ENCODE measurements around the gene SDC1. TPM values are rescaled to one million over a fixed set of nuclear protein-coding genes. Genes with fewer than 3 reads are reported as not detected.

Gene SDC1
- total RNA-seq, 1 experiment from 2014 or later, result 22.3 TPM

- H2BK15ac ChIP-seq (ENCODE audit: low read depth, low read length), result no peak overlapping the region
- no peak for DNase-seq
- no peaks in the 10 kb centered on the region; the same call in 1 of the 2 replicates for H3K4me1 ChIP-seq (ENCODE audit: insufficient read depth, low read length)
- H2AFZ ChIP-seq (ENCODE audit: low read length), result no peak overlapping the region
- H3K27me3 Mint-ChIP-seq (ENCODE audit: low read depth), result no peaks in the 10 kb centered on the region
- H3K4me1 Mint-ChIP-seq, result peaks cover 34 to 46% of the 10 kb centered on the region in 2 experiments
- 0 out of 7 replicates have a peak overlapping the region, but pooled peaks of 1 of the 3 experiments have one; percentile 34 for H3K27ac Mint-ChIP-seq
- H4K8ac ChIP-seq (replicated peaks; ENCODE audit: insufficient read length, low read depth, low read length), result no peak overlapping the region
- no peak overlapping the region; the same call in 1 of the 2 replicates for H3K14ac ChIP-seq (ENCODE audit: insufficient read depth, low read length)
- no peaks in the 10 kb centered on the region for H3K9me3 Mint-ChIP-seq
- H3K56ac ChIP-seq (ENCODE audit: insufficient read length, low read depth, low read length), result no peak overlapping the region
- H3T11ph ChIP-seq (ENCODE audit: low read length), result no peak overlapping the region
- H2BK5ac ChIP-seq (ENCODE audit: insufficient read length, low read length), result no peak overlapping the region
- no peaks in the 10 kb centered on the region for H3K79me1 ChIP-seq (ENCODE audit: insufficient read depth, low read depth, low read length, poor library complexity, severe bottlenecking)
- H3K9ac ChIP-seq (ENCODE audit: extremely low read depth, insufficient read length, low read length), result no peak overlapping the region
- peaks cover 5% of the 10 kb centered on the region; the same call in 1 of the 2 replicates for H3K79me2 ChIP-seq (ENCODE audit: insufficient read depth, low read length)
- H4K5ac ChIP-seq (ENCODE audit: insufficient read length, low read depth, low read length), result no peak overlapping the region
- no peak overlapping the region for H2AK5ac ChIP-seq (ENCODE audit: insufficient read length, low read length)
- no peak overlapping the region for H2BK12ac ChIP-seq (ENCODE audit: insufficient read length, low read depth, low read length)
- no peak overlapping the region for H2BK120ac ChIP-seq (ENCODE audit: low read depth, low read length, poor library complexity, severe bottlenecking)
- H3K36me3 Mint-ChIP-seq (ENCODE audit: insufficient read depth in 1 of 3, low read depth in 3 of 3), result peaks cover 0 to 4% (median 3%) of the 10 kb centered on the region in 3 experiments; a peak in 5 of 7 replicates
- no peak overlapping the region for H3K18ac ChIP-seq (ENCODE audit: insufficient read length, low read depth, low read length)
- WGBS (ENCODE audit: extremely low coverage, insufficient read length, low lambda C conversion rate), result no CpG with 5 or more reads among the region's 16 CpGs
- no peak for TF ChIP-seq CTCF (conservative IDR thresholded peaks at IDR 0.05)
- H3K9me3 ChIP-seq (ENCODE audit: control insufficient read depth, low read depth, low read length), result no peaks in the 10 kb centered on the region
- H3K23me2 ChIP-seq (ENCODE audit: insufficient read length, low read depth, low read length, poor library complexity, severe bottlenecking), result no peaks in the 10 kb centered on the region
- H3K4me2 ChIP-seq (ENCODE audit: insufficient read depth, insufficient read length, low read length), result no peak overlapping the region
- H3K27me3 ChIP-seq (ENCODE audit: insufficient read depth, low read length), result no peaks in the 10 kb centered on the region
- H3K4me3 Mint-ChIP-seq, result no peak overlapping the region
- H4K20me1 ChIP-seq (ENCODE audit: control insufficient read depth, insufficient read depth, insufficient read length), result peaks cover under 1% of the 10 kb centered on the region
- no peak overlapping the region for H3K4ac ChIP-seq (ENCODE audit: low read depth, low read length)
- no peak overlapping the region for H4K91ac ChIP-seq (ENCODE audit: insufficient read length, low read depth, low read length)
- H2BK20ac ChIP-seq (ENCODE audit: low read depth, low read length, poor library complexity, severe bottlenecking), result no peak overlapping the region
- H3K23ac ChIP-seq (ENCODE audit: insufficient read length, low read depth, low read length), result no peak overlapping the region
- no peak overlapping the region for H3K27ac ChIP-seq (ENCODE audit: insufficient read length, low read depth, low read length)
These were observed 11.9 kb downstream of the SDC1 start for GRCh38 chr2:20212871-20213503.
